CD4-positive, alpha-beta T cell treated with Interleukin-15 for 4 hours (primary cell): ENCODE measurements around the gene ABHD13.
"Not testable (repeated sequence)": the region's sequence is repeated elsewhere in the genome, so short reads cannot be mapped to it uniquely, and the experiment has no call there.

Source experiments
- DNase-seq: peaks from one replicate; pipeline ENCODE4 v3.0.0-alpha.2; 2020; ENCODE audit warnings: low spot score

ABHD13 gene

GRCh38 chr13:108223687-108224503 lies 5.7 kb downstream of the ABHD13 start:
- no peak for DNase-seq

DNA sequence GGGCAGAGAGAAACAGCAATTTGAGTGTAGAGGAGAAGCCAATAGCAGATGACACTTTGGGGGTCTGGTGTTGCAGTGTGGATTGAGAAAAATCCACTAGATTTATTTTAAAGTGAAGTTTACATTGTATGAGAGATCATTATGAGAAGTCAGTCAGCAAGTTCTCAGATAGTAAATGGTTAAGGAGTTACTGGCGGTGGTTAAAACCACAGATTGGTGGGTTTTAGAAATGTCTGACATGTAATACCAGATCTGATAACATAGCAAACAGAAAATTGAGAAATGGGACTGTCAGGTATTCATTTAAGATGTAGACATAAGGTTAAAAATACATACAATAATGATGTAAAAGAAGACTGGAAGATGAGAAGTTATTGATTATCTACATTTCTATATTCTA lies 7.2 kb downstream of the ABHD13 start:
- DNase-seq = peak; percentile 30

GRCh38 chr13:108226184-108226583 lies 8.0 kb downstream of the ABHD13 start:
- no peak for DNase-seq

GRCh38 chr13:108227651-108228272 lies 9.6 kb downstream of the ABHD13 start:
- DNase-seq = peak; percentile 62

DNA sequence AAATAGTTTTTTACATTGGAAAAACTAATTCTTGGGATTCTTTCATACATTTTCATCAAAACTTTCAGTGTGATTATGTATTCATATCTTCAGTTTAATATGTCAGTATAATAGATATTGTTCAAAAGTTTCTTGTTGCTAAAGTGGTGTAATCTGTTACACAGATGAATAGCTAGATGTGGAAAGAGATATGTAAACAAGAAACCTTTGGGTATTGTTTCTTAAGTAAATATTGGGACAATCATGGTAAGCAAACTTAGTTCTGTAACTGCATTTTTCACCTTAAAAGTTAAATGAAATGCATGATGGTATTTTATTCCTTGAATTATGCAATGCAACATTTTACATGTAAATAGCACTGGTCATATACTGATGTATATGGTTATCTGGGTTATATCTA lies 12.2 kb downstream of the ABHD13 start:
- DNase-seq = no peak

DNA sequence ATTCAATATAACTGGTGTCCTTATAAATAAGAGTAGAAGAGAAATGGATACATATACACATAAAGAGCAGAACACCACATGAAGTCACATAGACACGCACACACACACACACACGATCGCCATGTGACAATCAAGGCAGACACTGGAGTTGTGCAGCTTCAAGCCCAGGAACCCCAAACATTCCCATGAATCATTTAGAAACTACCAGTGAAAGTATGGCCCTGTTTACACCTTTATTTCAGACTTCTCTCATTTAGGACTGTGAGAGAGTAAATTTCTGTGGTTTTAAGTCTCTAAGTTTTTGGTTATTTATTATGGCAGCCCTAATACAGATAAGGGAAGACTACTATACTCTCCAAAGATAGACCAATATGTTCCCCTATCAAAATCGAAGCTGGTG lies 31.0 kb downstream of the ABHD13 start:
- no peak for DNase-seq

GRCh38 chr13:108257248-108257647 lies 39.1 kb downstream of the ABHD13 start:
- no peak for DNase-seq

DNA sequence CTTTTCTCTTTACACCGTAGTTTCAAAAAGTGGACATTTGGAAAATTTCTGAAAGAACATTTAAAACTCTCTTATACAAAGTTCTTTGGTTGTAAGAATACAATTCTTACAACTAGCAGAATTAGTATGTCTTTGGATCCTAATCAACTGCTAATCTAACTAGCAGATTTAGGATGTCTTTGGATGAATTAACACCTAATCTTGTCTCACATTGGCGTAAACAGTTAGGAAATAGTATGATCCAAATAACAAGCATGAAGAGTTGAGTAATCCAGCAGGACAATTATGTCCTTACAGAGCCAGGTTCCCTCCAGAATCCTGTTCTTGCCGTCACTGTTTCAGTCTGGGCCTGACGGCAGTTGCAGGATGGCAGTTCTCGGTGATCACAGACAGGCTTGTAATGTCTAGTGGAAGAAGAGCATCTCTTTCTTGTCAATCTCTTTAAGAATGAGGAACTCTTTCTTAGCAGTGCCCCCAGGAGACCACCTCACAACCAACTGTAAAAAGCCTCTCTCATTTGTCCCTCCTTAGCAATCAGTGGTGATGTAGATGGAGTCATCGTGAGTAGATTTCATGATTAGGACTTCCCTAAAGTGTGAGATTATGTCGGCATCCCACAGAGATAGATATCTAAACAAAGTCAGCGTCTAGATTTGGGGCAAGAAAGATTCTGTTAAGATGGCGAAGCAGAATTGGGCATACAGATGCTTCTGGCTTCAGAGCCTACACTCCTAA lies 45.6 kb downstream of the ABHD13 start:
- no peak for DNase-seq

GRCh38 chr13:108266321-108266990 lies 48.3 kb downstream of the ABHD13 start:
- peak; percentile 4 for DNase-seq

DNA sequence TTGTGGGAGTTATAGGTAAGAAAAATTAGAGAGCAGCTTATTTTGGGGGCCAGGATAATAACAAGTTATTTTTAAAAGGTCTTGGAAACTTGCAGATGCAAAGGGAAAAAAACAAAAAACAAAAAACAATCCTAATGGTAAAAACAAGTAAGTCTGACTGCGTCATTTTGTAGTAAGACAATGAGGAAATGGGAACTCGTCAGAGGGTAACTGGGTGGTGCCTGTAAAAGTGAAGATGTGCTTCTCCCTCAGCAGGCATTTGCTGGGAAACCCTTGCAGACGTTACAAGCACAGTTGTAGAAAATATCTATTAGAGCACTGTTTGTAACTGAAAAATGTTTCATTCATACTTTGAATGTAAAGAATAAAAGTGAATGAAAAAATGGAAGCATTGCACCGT lies 49.2 kb downstream of the ABHD13 start:
- DNase-seq = no peak

DNA sequence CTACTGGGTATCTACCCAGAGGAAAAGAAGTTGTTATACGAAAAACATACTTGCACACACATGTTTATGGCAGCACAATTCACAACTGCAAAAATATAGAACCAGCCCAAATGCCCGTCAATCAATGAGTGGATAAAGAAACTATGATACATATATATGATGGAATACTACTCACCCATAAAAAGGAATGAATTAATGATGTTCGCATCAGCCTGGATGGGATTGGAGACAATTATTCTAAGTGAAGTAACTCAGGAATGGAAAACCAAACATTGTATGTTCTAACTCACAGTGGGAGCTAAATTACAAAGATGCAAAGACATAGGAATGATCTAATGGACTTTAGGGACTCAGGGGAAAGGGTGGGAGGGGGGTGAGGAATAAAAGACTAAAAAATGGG lies 49.7 kb downstream of the ABHD13 start:
- DNase-seq = not testable (repeated sequence)

GRCh38 chr13:108268466-108269112 lies 50.4 kb downstream of the ABHD13 start:
- DNase-seq = no peak

- DNase-seq = peak; percentile 26
Measured at GRCh38 chr13:108269601-108270328, 51.6 kb downstream of the ABHD13 start, which contains the start of gene TNFSF13B. Gene TNFSF13B (plus strand): TSS chr13:108269718. CDS start chr13:108269896, 178 bp downstream.

DNA sequence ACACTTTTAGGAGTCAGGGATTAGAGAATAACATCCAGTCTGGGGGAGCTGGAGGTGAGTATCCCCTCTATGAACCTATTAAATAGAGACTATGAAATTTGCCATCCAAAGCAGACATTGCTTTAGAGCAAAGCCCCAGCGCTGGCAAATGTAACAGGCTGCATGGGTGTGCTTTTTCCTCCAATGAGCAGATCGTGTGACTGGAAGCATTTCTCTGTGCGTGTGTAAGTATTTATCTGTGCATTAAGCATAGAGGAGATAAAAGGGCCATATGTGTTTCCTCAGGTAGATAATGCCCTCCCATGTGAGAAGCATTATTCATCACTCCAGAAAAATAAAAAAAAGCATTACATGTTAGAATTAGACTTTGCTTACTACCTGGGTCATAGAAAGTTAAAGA lies 52.2 kb downstream of the ABHD13 start:
- DNase-seq = no peak

DNA sequence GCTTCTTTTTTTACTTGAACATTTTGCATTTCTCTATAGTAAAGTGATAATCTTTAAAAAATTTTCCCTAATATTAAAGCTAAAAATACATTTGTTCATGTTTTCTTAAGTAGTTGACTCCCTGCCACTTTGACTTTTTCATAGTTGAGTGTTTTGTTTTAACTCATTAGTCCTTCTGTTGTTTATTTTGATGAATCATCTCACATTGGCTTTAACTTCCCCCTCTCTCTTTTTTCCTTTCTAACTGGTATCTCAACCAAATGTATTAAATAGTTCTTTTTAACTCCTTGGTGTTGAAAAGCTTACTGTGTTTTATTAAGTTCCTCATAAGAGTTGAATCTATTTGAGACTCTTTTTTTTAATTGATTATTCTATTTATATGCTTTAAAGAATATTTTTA lies 54.1 kb downstream of the ABHD13 start:
- no peak for DNase-seq

DNA sequence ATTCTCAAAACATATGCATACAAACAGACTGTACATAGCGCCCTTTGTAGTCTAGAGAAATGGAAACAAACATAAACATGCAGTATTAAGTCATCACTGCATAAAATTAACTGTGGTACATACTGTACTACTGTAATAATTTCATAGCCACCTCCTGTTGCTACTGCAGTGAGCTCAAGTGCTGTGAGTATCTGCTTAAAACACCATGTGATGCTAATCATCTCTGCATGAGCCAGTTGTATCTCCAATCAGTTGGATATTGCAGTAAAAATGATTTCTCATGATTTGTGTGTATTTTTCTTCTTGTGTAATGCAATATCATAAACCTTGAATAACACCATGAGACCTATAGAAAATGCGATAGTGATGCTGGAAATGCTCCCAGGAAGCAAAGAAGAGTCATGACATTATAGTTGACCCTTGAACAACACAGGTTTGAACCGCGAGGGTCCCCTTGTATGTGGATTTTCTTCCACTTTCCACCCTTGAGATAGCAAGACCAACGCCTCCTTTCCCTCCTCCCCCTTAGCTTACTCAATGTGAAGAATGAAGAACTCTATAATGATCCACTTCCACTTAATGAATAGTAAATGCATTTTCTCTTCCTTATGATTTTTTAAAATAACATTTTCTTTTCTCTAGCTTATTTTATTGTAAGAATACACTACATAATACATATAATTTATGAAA lies 55.4 kb downstream of the ABHD13 start:
- no peak for DNase-seq

DNA sequence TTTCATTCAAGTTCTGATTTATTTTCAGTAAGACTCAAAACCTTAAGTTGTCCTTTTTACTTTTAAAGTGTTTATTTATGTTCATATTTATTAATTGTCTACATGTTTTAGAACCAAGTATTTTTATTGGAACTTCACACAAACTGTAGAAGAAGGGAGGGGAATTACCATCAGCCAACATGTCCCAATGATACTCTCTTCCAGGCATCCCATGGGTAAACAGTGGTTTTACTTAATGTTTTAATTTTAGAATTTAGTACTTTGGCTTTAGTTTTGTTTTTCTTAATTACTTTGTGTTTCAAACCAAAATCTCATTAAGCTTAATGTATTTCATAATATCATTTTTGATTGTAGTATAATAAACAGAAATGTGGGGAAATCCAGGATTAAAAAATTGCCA lies 56.5 kb downstream of the ABHD13 start:
- no peak for DNase-seq

DNA sequence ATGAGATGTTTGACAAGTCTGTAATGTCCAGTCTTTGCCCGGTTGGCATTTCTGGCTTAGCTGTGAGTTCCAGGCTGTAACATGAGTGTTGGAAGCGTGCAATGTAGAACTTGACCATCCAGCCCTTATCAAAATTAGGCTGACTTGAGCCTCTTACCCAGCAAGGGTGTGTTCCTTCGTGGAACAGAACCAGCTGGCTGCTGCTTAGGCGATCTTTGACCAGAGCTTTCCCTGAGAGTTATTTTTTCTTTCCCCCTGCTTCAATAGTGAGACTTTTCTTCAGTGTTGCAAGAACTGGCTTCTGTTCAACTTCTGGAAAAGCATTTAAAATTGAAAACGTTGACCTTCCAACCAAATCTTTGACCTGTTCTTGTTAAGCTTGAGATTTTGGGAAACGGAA lies 57.9 kb downstream of the ABHD13 start:
- no peak for DNase-seq

DNA sequence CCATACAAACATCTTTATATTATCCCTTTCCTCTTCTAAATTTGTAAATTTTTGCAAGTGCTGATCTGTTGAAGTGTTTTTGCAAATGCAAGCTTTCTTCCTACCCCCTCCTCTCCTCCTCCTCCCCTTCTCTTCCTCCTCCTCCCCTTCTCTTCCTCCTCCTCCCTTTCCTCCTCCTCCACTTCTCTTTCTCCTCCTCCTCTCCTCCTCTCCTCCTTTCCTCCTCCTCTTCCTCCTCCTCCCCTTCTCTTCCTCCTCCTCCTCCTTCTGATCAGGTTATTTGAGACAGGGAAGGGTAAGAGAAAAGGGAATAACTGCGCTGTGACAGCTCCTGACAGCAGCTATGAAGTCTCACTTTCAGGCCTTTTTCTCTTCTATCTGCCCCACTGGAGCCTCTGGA lies 60.3 kb downstream of the ABHD13 start:
- DNase-seq = no peak

GRCh38 chr13:108281901-108282300 lies 63.7 kb downstream of the ABHD13 start:
- DNase-seq = no peak

GRCh38 chr13:108283110-108283509 lies 64.9 kb downstream of the ABHD13 start:
- no peak for DNase-seq
